ENCODE measurements around the gene PLCG2. TPM values are rescaled to one million over a fixed set of nuclear protein-coding genes. Genes with fewer than 3 reads are reported as not detected.
"Not testable (repeated sequence)": the region's sequence is repeated elsewhere in the genome, so short reads cannot be mapped to it uniquely, and the experiment has no call there.

Gene PLCG2
- total RNA-seq, 2 experiments from 2014 or later = 7.0 to 7.6 TPM

- Mint-ChIP-seq H3K9me3 (ENCODE audit: low read depth) (peaks cover 1% of the 10 kb centered on the region), H3K4me1 (peaks cover 5% of the 10 kb centered on the region), H3K27me3 (no peaks in the 10 kb centered on the region), H3K36me3 (ENCODE audit: low read depth) (peaks cover 38% of the 10 kb centered on the region), H3K27ac (no peak overlapping the region), H3K4me3 (no peak overlapping the region)
- intact Hi-C loops (cut with DNase I, micrococcal nuclease) = no loop called here
- CTCF ChIA-PET = no interaction called here
- POLR2A ChIA-PET = no interaction called here
- no peak for DNase-seq
- ATAC-seq = no peak
These were observed 223.7 kb downstream of the PLCG2 start for GRCh38 chr16:82002831-82003230.

DNA sequence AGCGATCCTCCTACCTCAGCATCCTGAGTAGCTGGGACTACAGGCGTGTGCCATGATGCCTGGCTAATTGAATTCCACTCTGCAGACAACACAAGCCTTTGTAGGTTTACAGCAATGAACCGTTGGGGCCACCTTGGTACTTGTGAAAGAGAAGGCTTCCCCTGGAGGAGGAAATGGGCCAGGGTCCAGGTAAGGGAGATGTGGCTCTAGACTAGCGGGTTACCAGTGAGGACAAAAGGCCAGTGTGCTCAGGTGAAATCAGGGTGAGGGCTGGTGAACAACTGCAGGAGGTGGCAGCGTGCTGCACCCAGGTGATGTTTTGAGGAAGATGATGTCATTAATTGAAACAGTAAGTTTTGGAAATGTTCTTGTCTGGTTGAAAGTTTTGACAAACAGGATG lies 225.5 kb downstream of the PLCG2 start:
- Mint-ChIP-seq H3K4me3 (no peak overlapping the region), H3K27ac (no peak overlapping the region), H3K9me3 (ENCODE audit: low read depth) (peaks cover 14% of the 10 kb centered on the region), H3K4me1 (peaks cover 10% of the 10 kb centered on the region), H3K36me3 (ENCODE audit: low read depth) (peaks cover 45% of the 10 kb centered on the region), H3K27me3 (no peaks in the 10 kb centered on the region)
- DNase-seq (no peak), ATAC-seq (no peak)
- ChIA-PET CTCF (no interaction called here), POLR2A (no interaction called here)
- intact Hi-C loops (cut with DNase I, micrococcal nuclease) = no loop called here

GRCh38 chr16:82005027-82005830 lies 226.1 kb downstream of the PLCG2 start:
- H3K9me3 Mint-ChIP-seq (ENCODE audit: low read depth) = peaks cover 20% of the 10 kb centered on the region
- H3K4me3 Mint-ChIP-seq = no peak overlapping the region
- ChIA-PET POLR2A (no interaction called here), CTCF (no interaction called here)
- intact Hi-C loops (cut with DNase I, micrococcal nuclease) = no loop called here
- no peaks in the 10 kb centered on the region for H3K27me3 Mint-ChIP-seq
- H3K36me3 Mint-ChIP-seq (ENCODE audit: low read depth) = peaks cover 41% of the 10 kb centered on the region
- peaks cover 17% of the 10 kb centered on the region for H3K4me1 Mint-ChIP-seq
- ATAC-seq (no peak), DNase-seq (no peak)
- H3K27ac Mint-ChIP-seq = no peak overlapping the region

- ChIA-PET POLR2A (no interaction called here), CTCF (no interaction called here)
- H3K4me3 Mint-ChIP-seq = no peak overlapping the region
- H3K27ac Mint-ChIP-seq = no peak overlapping the region
- intact Hi-C loops (cut with DNase I, micrococcal nuclease) = no loop called here
- peaks cover 24% of the 10 kb centered on the region for H3K4me1 Mint-ChIP-seq
- peaks cover 43% of the 10 kb centered on the region for H3K36me3 Mint-ChIP-seq (ENCODE audit: low read depth)
- H3K27me3 Mint-ChIP-seq = no peaks in the 10 kb centered on the region
- DNase-seq (no peak), ATAC-seq (no peak)
- peaks cover 23% of the 10 kb centered on the region for H3K9me3 Mint-ChIP-seq (ENCODE audit: low read depth)
These were observed 226.9 kb downstream of the PLCG2 start for GRCh38 chr16:82006036-82006435.

GRCh38 chr16:82007189-82007588 lies 228.1 kb downstream of the PLCG2 start:
- no peak for DNase-seq
- POLR2A ChIA-PET = no interaction called here
- Mint-ChIP-seq H3K4me1 (peaks cover 25% of the 10 kb centered on the region), H3K36me3 (ENCODE audit: low read depth) (peaks cover 42% of the 10 kb centered on the region), H3K27me3 (no peaks in the 10 kb centered on the region), H3K9me3 (ENCODE audit: low read depth) (peaks cover 26% of the 10 kb centered on the region), H3K27ac (no peak overlapping the region), H3K4me3 (no peak overlapping the region)
- intact Hi-C loops (cut with DNase I, micrococcal nuclease) = no loop called here
- CTCF ChIA-PET = no interaction called here
- ATAC-seq = no peak

GRCh38 chr16:82008957-82009592 lies 230.0 kb downstream of the PLCG2 start:
- no peak overlapping the region for H3K4me3 Mint-ChIP-seq
- H3K9me3 Mint-ChIP-seq (ENCODE audit: low read depth) = peaks cover 26% of the 10 kb centered on the region
- ChIA-PET CTCF (no interaction called here), POLR2A (no interaction called here)
- ATAC-seq (no peak), DNase-seq (peak; percentile 22)
- no peak overlapping the region for H3K27ac Mint-ChIP-seq
- peaks cover 32% of the 10 kb centered on the region for H3K36me3 Mint-ChIP-seq (ENCODE audit: low read depth)
- peaks cover 24% of the 10 kb centered on the region for H3K4me1 Mint-ChIP-seq
- intact Hi-C loops (cut with DNase I, micrococcal nuclease) = no loop called here
- H3K27me3 Mint-ChIP-seq = peaks cover 4% of the 10 kb centered on the region

DNA sequence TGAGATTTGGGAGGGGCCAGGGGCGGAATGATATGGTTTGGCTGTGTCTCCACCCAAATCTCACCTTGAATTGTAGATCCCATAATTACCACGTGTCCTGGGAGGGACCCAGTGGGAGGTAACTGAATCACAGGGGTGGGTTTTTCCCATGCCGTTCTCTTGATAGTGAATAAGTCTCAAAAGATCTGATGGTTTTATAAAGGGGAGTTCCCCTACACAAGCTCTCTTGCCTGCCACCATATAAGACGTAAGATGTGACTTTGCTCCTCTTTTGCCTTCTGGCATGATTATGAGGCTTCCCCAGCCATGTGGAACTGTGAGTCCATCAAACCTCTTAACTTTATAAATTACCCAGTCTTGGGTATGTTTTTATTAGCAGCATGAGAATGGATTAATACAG lies 230.7 kb downstream of the PLCG2 start:
- not testable (repeated sequence) for H3K4me3 Mint-ChIP-seq, H3K27me3 Mint-ChIP-seq
- Mint-ChIP-seq H3K9me3 (ENCODE audit: low read depth) (peaks cover 27% of the 10 kb centered on the region), H3K36me3 (ENCODE audit: low read depth) (peaks cover 32% of the 10 kb centered on the region), H3K27ac (peak overlapping the region; percentile 93), H3K4me1 (peaks cover 24% of the 10 kb centered on the region)
- POLR2A ChIA-PET = interaction anchor here (0.6 kb wide), 1 partner anchor 421 kb away, joined by 4 read pairs; no protein-coding TSS in a partner anchor
- peak; percentile 18 for ATAC-seq
- CTCF ChIA-PET = interaction anchor here (0.7 kb wide), 1 partner anchor 143 kb away, joined by 3 read pairs; no protein-coding TSS in a partner anchor
- intact Hi-C loops (cut with DNase I, micrococcal nuclease) = loop anchor here in 1 of 2 experiments (2.0 kb wide), 1 partner anchor 183 kb away; no protein-coding TSS in a partner anchor
- DNase-seq = peak; percentile 29

DNA sequence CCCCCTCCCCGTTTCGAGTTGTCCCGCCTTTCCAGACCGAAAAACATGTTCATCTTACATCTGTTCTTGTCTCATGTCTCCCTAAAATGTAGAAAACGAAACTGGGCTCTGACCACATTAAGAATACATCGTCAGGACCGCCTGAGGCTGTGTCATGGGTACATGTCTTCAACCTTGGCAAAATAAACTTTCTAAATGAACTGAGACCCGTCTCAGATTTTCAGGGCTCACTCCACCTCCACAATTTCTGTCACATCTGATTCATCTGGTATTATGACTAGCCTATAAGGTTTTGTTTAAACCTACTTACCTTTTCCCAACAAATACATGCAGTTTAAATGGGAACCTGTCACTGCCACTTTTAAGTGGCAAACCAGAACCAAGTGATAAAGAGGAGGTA lies 231.6 kb downstream of the PLCG2 start:
- ATAC-seq = peak; percentile 74
- CTCF ChIA-PET = interaction anchor here (0.7 to 0.8 kb wide), 2 partner anchors 39 to 252 kb away, joined by 3 read pairs; no protein-coding TSS in a partner anchor
- Mint-ChIP-seq H3K4me1 (peaks cover 24% of the 10 kb centered on the region), H3K36me3 (ENCODE audit: low read depth) (peaks cover 31% of the 10 kb centered on the region), H3K27me3 (peaks cover 11% of the 10 kb centered on the region), H3K4me3 (peak overlapping the region; percentile 84), H3K27ac (peak overlapping the region; percentile 93), H3K9me3 (ENCODE audit: low read depth) (peaks cover 31% of the 10 kb centered on the region)
- DNase-seq = peak; percentile 40
- POLR2A ChIA-PET = no interaction called here
- intact Hi-C loops (cut with DNase I, micrococcal nuclease) = loop anchor here in 1 of 2 experiments (1.0 to 2.0 kb wide), 2 partner anchors 160 to 182 kb away; partner anchors contain the start of gene MPHOSPH6

- peaks cover 31% of the 10 kb centered on the region for H3K9me3 Mint-ChIP-seq (ENCODE audit: low read depth)
- POLR2A ChIA-PET = no interaction called here
- ATAC-seq (peak; percentile 80), DNase-seq (peak; percentile 82)
- H3K4me1 Mint-ChIP-seq = peaks cover 24% of the 10 kb centered on the region
- H3K27me3 Mint-ChIP-seq = peaks cover 13% of the 10 kb centered on the region
- peaks cover 31% of the 10 kb centered on the region for H3K36me3 Mint-ChIP-seq (ENCODE audit: low read depth)
- peak within 1 kb of the TSS; percentile 84 for H3K4me3 Mint-ChIP-seq
- CTCF ChIA-PET = interaction anchor here (0.7 to 0.8 kb wide), 2 partner anchors 39 to 251 kb away, joined by 3 read pairs; no protein-coding TSS in a partner anchor
- intact Hi-C loops (cut with DNase I, micrococcal nuclease) = loop anchor here in 1 of 2 experiments (1.0 to 2.0 kb wide), 2 partner anchors 159 to 182 kb away; partner anchors contain the start of gene MPHOSPH6
- peak within 1 kb of the TSS; percentile 93 for H3K27ac Mint-ChIP-seq
These were observed 232.1 kb downstream of the PLCG2 start, which contains the start of gene SDR42E1 for GRCh38 chr16:82011199-82011641. Gene SDR42E1, minus strand, starts transcription at chr16:82011470. Its CDS starts 10,612 bp downstream, at chr16:82000858.
